Left colon (tissue), 2 donors: ENCODE results near the gene PNPLA6. TPM values are rescaled to one million over a fixed set of nuclear protein-coding genes. Genes with fewer than 3 reads are reported as not detected.

ENCODE experiments used
- ATAC-seq: fragments of 200-7000 bp; cut with Tn5 transposase; one replicate; pipeline ENCODE4 v1.9.1; 2020; ENCODE audit warnings: mild to moderate bottlenecking, moderate library complexity
- DNase-seq, 2 donors: peaks; one replicate each; pipeline ENCODE4 v3.0.0-alpha.2; 2020
- intact Hi-C, 2 donors: fragments of 100-400 bp; cut with DNase I in 1 of 2; cut with micrococcal nuclease in 1 of 2; formaldehyde crosslinking; loops; one replicate each; pipeline versions ENCODE4 v1.11.2 to v1.14.0; 2022; cut with DNase I, micrococcal nuclease
- total RNA-seq, 2 donors: library from RNA; stranded (reverse); fragmentation: NEBNext Ultra II Directional; extraction: Animal tissue kit (Norgen Biotek cat#: 25700); gene quantifications; one replicate each; pipeline ENCODE4 v1.2.1, GENCODE V29; 2021
- donor health status: DM: no; HTN: no; CAD: no.
- donor health status: DM: yes; HTN: yes; CAD: no.

The PNPLA6 gene
- total RNA-seq, 2 donors from 2014 or later: 87.8 to 107 TPM

GRCh38 chr19:7513809-7514642 is 21.5 kb upstream of the PNPLA6 start:
- DNase-seq (no peak), ATAC-seq (no peak)
- intact Hi-C loops: no loop called here

- intact Hi-C loops: no loop called here
- DNase-seq: peak; percentile 37 to 69
- no peak for ATAC-seq
Observed at GRCh38 chr19:7515110-7515644, 20.3 kb upstream of the PNPLA6 start.

GRCh38 chr19:7515645-7516151 is 19.8 kb upstream of the PNPLA6 start, which contains the start of gene ZNF358:
TSS of gene ZNF358 (plus strand) at chr19:7516103. CDS start at chr19:7519243, 3,140 bp downstream.
- intact Hi-C loops: no loop called here
- DNase-seq (peak; percentile 78 to 87), ATAC-seq (peak; percentile 98)

- DNase-seq (no peak), ATAC-seq (no peak)
- intact Hi-C loops: no loop called here
Observed at GRCh38 chr19:7516333-7516732, 19.2 kb upstream of the PNPLA6 start.

GRCh38 chr19:7516878-7517277 is 18.6 kb upstream of the PNPLA6 start:
- DNase-seq: no peak
- no peak for ATAC-seq
- intact Hi-C loops: no loop called here

GRCh38 chr19:7519361-7520130 is 16.0 kb upstream of the PNPLA6 start:
- no peak for DNase-seq
- no peak for ATAC-seq
- intact Hi-C loops: no loop called here

- ATAC-seq: no peak
- intact Hi-C loops: no loop called here
- no peak for DNase-seq
Observed at GRCh38 chr19:7520131-7521051, 15.1 kb upstream of the PNPLA6 start.

GRCh38 chr19:7521551-7522071 is 13.9 kb upstream of the PNPLA6 start:
- no peak for DNase-seq
- intact Hi-C loops: no loop called here
- no peak for ATAC-seq

GRCh38 chr19:7522072-7522922 is 13.2 kb upstream of the PNPLA6 start, which contains the start of gene MCOLN1:
TSS of gene MCOLN1 (plus strand) at chr19:7522624. CDS start at chr19:7522751, 127 bp downstream.
- peak; percentile 90 for ATAC-seq
- intact Hi-C loops: no loop called here
- peak; percentile 99 to 100 for DNase-seq

GRCh38 chr19:7522923-7523667 is 12.4 kb upstream of the PNPLA6 start:
- DNase-seq (no peak), ATAC-seq (peak; percentile 48)
- intact Hi-C loops: no loop called here

- intact Hi-C loops: no loop called here
- ATAC-seq (no peak), DNase-seq (no peak)
Observed at GRCh38 chr19:7524523-7524922, 11.0 kb upstream of the PNPLA6 start.

GRCh38 chr19:7524992-7525739 is 10.4 kb upstream of the PNPLA6 start:
- intact Hi-C loops: no loop called here
- no peak for ATAC-seq
- no peak for DNase-seq

- DNase-seq (no peak), ATAC-seq (no peak)
- intact Hi-C loops: no loop called here
Observed at GRCh38 chr19:7526059-7526929, 9.2 kb upstream of the PNPLA6 start.

- intact Hi-C loops: no loop called here
- DNase-seq: peak in 1 of 2 donors; percentile 22
- no peak for ATAC-seq
Observed at GRCh38 chr19:7527516-7528191, 7.9 kb upstream of the PNPLA6 start.

GRCh38 chr19:7528192-7528519 is 7.4 kb upstream of the PNPLA6 start:
- ATAC-seq (no peak), DNase-seq (no peak)
- intact Hi-C loops: no loop called here
